ENCODE results near the gene TRPV3. TPM values are rescaled to one million over a fixed set of nuclear protein-coding genes. Genes with fewer than 3 reads are reported as not detected.

The TRPV3 gene
- polyA plus RNA-seq, 4 donors: 1.1 to 20.1 (median 7.4) TPM

DNA sequence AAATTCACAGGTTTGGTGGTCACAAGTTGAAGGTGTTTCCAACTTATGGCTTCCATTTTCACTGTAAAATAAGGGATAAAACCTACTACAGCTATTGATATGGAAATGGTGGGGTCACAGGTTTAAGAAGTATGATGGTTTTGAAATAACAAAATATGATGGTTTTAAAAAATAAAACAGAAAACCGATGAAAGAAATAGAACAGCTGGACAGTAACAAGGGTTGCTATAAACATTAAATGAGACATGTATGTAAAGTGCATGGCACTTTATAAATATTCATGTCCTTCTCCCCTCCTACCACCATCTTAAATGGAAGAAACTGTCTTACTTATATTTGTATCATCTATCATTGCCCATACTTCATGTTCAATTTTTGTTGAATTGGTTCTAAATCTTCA lies 50.5 kb downstream of the TRPV3 start:
- Histone ChIP-seq H3K36me3 (ENCODE audit: control insufficient read depth in 3 of 3, insufficient read depth in 2 of 3, low read depth in 1 of 3, low read length in 3 of 3) (peaks cover 0 to 3% (median 0%) of the 10 kb centered on the region in 3 donors), H3K27me3 (ENCODE audit: control insufficient read depth in 3 of 3, insufficient read depth in 3 of 3, low read length in 3 of 3) (no peaks in the 10 kb centered on the region), H3K4me1 (ENCODE audit: control insufficient read depth in 3 of 3, insufficient read depth in 2 of 3, low read depth in 1 of 3, low read length in 2 of 3) (no peaks in the 10 kb centered on the region), H3K4me3 (ENCODE audit: low read depth in 1 of 3, low read length in 3 of 3) (no peak overlapping the region), H3K9me3 (ENCODE audit: control insufficient read depth in 2 of 2, insufficient read depth in 1 of 2, low read depth in 1 of 2, low read length in 1 of 2) (no peaks in the 10 kb centered on the region), H3K27ac (ENCODE audit: low read depth in 1 of 3, low read length in 2 of 3) (no peak overlapping the region)
- FAIRE-seq: no peak
- no peak for DNase-seq
- 69 to 79% (median 76%) methylated on average over 1 of the region's 1 CpG for WGBS, 3 donors

DNA sequence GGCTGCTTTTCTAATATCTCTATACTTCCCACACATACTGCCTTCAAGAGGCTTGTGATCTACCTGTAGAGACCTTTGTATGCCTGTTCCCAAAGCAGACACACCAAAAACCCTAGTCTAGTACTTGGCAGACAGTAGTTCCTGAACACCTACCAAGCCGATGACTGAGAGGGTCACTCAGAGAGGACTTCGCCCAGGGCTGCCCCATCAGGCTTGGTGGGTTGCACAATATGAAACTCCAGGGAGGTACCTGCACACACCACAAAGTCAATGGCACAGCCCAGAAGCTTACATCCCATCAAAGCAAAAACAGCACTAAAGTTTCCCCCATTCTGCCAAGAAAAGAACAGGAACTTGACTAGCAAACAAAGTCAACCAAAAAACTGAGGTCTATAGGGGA lies 51.6 kb downstream of the TRPV3 start:
- DNase-seq (peak in 1 of 2 donors; percentile 46), FAIRE-seq (no peak)
- Histone ChIP-seq H3K27me3 (ENCODE audit: control insufficient read depth in 3 of 3, insufficient read depth in 3 of 3, low read length in 3 of 3) (no peaks in the 10 kb centered on the region), H3K36me3 (ENCODE audit: control insufficient read depth in 3 of 3, insufficient read depth in 2 of 3, low read depth in 1 of 3, low read length in 3 of 3) (peaks cover 0 to 2% (median 0%) of the 10 kb centered on the region in 3 donors), H3K9me3 (ENCODE audit: control insufficient read depth in 2 of 2, insufficient read depth in 1 of 2, low read depth in 1 of 2, low read length in 1 of 2) (peaks cover 0 to 2% of the 10 kb centered on the region in 2 donors), H3K4me1 (ENCODE audit: control insufficient read depth in 3 of 3, insufficient read depth in 2 of 3, low read depth in 1 of 3, low read length in 2 of 3) (no peaks in the 10 kb centered on the region), H3K27ac (ENCODE audit: low read depth in 1 of 3, low read length in 2 of 3) (no peak overlapping the region), H3K4me3 (ENCODE audit: low read depth in 1 of 3, low read length in 3 of 3) (no peak overlapping the region)
- WGBS, 3 donors: 77 to 97% (median 83%) methylated on average over 2 of the region's 2 CpGs

DNA sequence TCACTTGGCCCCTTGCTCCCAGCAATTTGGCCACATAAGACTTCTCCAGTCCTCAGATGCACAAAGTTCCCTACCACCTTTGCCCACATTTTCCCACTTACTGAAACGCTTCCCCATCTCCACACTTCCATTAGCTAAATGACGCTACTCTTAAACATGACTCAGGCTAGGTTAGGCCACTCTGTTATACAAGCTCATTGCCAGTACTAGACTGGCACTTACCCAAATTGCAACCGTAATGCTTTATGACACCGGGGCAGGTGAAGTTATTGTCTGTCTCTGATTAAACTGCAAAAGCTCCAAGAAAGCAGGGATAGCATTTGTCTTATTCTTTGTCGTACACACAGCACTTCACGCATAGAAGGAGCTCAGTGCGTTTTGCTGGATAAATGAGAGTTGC lies 52.6 kb downstream of the TRPV3 start:
- 39 to 74% (median 50%) methylated on average over 7 of the region's 7 CpGs for WGBS, 3 donors
- H3K9me3 ChIP-seq (ENCODE audit: control insufficient read depth in 2 of 2, insufficient read depth in 1 of 2, low read depth in 1 of 2, low read length in 1 of 2): peaks cover 0 to 7% of the 10 kb centered on the region in 2 donors
- DNase-seq (peak in 1 of 2 donors; percentile 15), FAIRE-seq (no peak)
- no peaks in the 10 kb centered on the region for H3K4me1 ChIP-seq (ENCODE audit: control insufficient read depth in 3 of 3, insufficient read depth in 2 of 3, low read depth in 1 of 3, low read length in 2 of 3)
- no peak overlapping the region for H3K4me3 ChIP-seq (ENCODE audit: low read depth in 1 of 3, low read length in 3 of 3)
- H3K27ac ChIP-seq (ENCODE audit: low read depth in 1 of 3, low read length in 2 of 3): no peak overlapping the region
- no peaks in the 10 kb centered on the region for H3K27me3 ChIP-seq (ENCODE audit: control insufficient read depth in 3 of 3, insufficient read depth in 3 of 3, low read length in 3 of 3)
- no peaks in the 10 kb centered on the region for H3K36me3 ChIP-seq (ENCODE audit: control insufficient read depth in 3 of 3, insufficient read depth in 2 of 3, low read depth in 1 of 3, low read length in 3 of 3)

DNA sequence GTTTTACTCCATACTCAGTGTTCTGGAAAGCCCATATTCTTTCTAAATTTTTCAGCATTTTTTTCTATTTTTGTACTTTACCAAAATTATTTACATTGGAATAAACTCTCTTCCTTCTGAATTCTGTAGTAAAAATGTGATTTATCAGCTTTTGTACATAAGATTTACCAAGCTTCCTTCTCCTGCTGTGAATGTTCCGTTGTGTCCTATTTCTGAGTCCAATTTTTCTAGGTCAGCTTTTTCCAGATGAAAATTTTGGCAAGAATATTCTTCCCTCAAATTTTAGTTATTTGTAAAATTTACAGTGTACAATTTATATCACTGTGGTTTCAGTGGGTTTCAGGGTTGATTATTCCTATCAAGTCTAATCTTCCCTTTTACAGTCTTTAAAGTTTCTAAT lies 54.3 kb downstream of the TRPV3 start:
- FAIRE-seq (no peak), DNase-seq (no peak)
- no peak overlapping the region for H3K4me3 ChIP-seq (ENCODE audit: low read depth in 1 of 3, low read length in 3 of 3)
- H3K27ac ChIP-seq (ENCODE audit: low read depth in 1 of 3, low read length in 2 of 3): no peak overlapping the region
- peaks cover 0 to 7% of the 10 kb centered on the region in 2 donors for H3K9me3 ChIP-seq (ENCODE audit: control insufficient read depth in 2 of 2, insufficient read depth in 1 of 2, low read depth in 1 of 2, low read length in 1 of 2)
- no peaks in the 10 kb centered on the region for H3K4me1 ChIP-seq (ENCODE audit: control insufficient read depth in 3 of 3, insufficient read depth in 2 of 3, low read depth in 1 of 3, low read length in 2 of 3)
- H3K36me3 ChIP-seq (ENCODE audit: control insufficient read depth in 3 of 3, insufficient read depth in 2 of 3, low read depth in 1 of 3, low read length in 3 of 3): no peaks in the 10 kb centered on the region
- no peaks in the 10 kb centered on the region for H3K27me3 ChIP-seq (ENCODE audit: control insufficient read depth in 3 of 3, insufficient read depth in 3 of 3, low read length in 3 of 3)
- 67 to 83% (median 83%) methylated on average over 1 of the region's 1 CpG for WGBS, 3 donors

- Histone ChIP-seq H3K4me3 (ENCODE audit: low read depth in 1 of 3, low read length in 3 of 3) (no peak overlapping the region), H3K27me3 (ENCODE audit: control insufficient read depth in 3 of 3, insufficient read depth in 3 of 3, low read length in 3 of 3) (no peaks in the 10 kb centered on the region), H3K4me1 (ENCODE audit: control insufficient read depth in 3 of 3, insufficient read depth in 2 of 3, low read depth in 1 of 3, low read length in 2 of 3) (no peaks in the 10 kb centered on the region), H3K9me3 (ENCODE audit: control insufficient read depth in 2 of 2, insufficient read depth in 1 of 2, low read depth in 1 of 2, low read length in 1 of 2) (peaks cover 0 to 7% of the 10 kb centered on the region in 2 donors), H3K27ac (ENCODE audit: low read depth in 1 of 3, low read length in 2 of 3) (no peak overlapping the region), H3K36me3 (ENCODE audit: control insufficient read depth in 3 of 3, insufficient read depth in 2 of 3, low read depth in 1 of 3, low read length in 3 of 3) (no peaks in the 10 kb centered on the region)
- no peak for FAIRE-seq
- 62 to 71% (median 68%) methylated on average over 5 of the region's 5 CpGs for WGBS, 3 donors
- DNase-seq: no peak
Observed at GRCh38 chr17:3502466-3502865, 55.1 kb downstream of the TRPV3 start.

DNA sequence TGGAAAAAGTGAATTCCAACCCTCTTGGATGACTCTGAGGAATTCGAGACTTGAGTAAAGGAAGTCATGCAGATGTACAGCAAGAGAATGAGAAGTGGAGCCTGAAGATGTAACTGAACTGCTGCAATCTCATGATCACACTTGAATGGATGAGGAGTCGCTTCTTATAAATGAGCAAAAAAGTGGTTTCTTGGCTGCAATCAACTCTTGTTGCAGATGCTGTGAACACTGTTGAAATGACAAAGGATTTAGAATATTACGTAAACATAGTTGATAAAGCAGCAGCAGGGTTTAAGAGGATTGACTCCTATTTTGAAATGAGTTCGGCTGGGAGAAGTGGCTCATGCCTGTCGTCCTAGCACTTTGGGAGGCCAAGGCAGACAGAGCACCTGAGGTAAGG lies 56.3 kb downstream of the TRPV3 start:
- Histone ChIP-seq H3K9me3 (ENCODE audit: control insufficient read depth in 2 of 2, insufficient read depth in 1 of 2, low read depth in 1 of 2, low read length in 1 of 2) (peaks cover 0 to 7% of the 10 kb centered on the region in 2 donors), H3K36me3 (ENCODE audit: control insufficient read depth in 3 of 3, insufficient read depth in 2 of 3, low read depth in 1 of 3, low read length in 3 of 3) (no peaks in the 10 kb centered on the region), H3K4me3 (ENCODE audit: low read depth in 1 of 3, low read length in 3 of 3) (no peak overlapping the region), H3K27me3 (ENCODE audit: control insufficient read depth in 3 of 3, insufficient read depth in 3 of 3, low read length in 3 of 3) (no peaks in the 10 kb centered on the region), H3K27ac (ENCODE audit: low read depth in 1 of 3, low read length in 2 of 3) (no peak overlapping the region), H3K4me1 (ENCODE audit: control insufficient read depth in 3 of 3, insufficient read depth in 2 of 3, low read depth in 1 of 3, low read length in 2 of 3) (no peaks in the 10 kb centered on the region)
- DNase-seq (no peak), FAIRE-seq (no peak)
- WGBS, 3 donors: 58 to 79% (median 79%) methylated on average over 5 of the region's 5 CpGs

GRCh38 chr17:3497101-3497500 lies 60.5 kb downstream of the TRPV3 start:
- Histone ChIP-seq H3K27ac (ENCODE audit: low read depth in 1 of 3, low read length in 2 of 3) (no peak overlapping the region), H3K9me3 (ENCODE audit: control insufficient read depth in 2 of 2, insufficient read depth in 1 of 2, low read depth in 1 of 2, low read length in 1 of 2) (peaks cover 0 to 11% of the 10 kb centered on the region in 2 donors), H3K27me3 (ENCODE audit: control insufficient read depth in 3 of 3, insufficient read depth in 3 of 3, low read length in 3 of 3) (peaks cover 0 to 3% (median 0%) of the 10 kb centered on the region in 3 donors), H3K36me3 (ENCODE audit: control insufficient read depth in 3 of 3, insufficient read depth in 2 of 3, low read depth in 1 of 3, low read length in 3 of 3) (no peaks in the 10 kb centered on the region), H3K4me3 (ENCODE audit: low read depth in 1 of 3, low read length in 3 of 3) (no peak overlapping the region), H3K4me1 (ENCODE audit: control insufficient read depth in 3 of 3, insufficient read depth in 2 of 3, low read depth in 1 of 3, low read length in 2 of 3) (no peaks in the 10 kb centered on the region)
- DNase-seq (no peak), FAIRE-seq (no peak)
- WGBS, 3 donors: 81 to 94% (median 89%) methylated on average over 7 of the region's 7 CpGs

DNA sequence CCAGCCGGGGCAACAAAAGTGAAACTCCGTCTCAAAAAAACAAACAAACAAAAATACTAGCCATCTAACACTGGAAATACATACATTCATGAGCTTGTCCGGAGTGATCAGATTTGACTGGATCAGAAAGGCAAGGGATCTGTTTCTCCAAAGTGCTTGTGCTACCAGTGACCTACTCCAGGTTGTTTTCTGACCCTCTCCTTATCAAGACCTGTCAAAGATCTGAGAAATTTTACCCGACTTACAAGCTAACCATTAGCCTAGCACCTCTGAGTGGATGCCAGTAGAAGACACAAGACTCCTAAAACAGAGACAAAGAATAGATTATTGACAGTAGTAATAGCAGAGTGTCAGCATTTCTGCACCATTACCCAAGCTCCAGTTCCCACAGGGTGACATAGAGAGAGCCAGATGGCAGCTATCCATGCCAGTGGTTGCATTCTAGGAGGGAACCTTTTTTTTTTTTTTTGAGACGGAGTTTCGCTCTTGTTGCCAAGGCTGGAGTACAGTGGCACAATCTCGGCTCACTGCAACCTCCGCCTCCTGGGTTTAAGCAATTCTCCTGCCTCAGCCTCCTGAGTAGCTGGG lies 72.0 kb downstream of the TRPV3 start:
- Histone ChIP-seq H3K4me1 (ENCODE audit: control insufficient read depth in 3 of 3, insufficient read depth in 2 of 3, low read depth in 1 of 3, low read length in 2 of 3) (no peaks in the 10 kb centered on the region), H3K27ac (ENCODE audit: low read depth in 1 of 3, low read length in 2 of 3) (no peak overlapping the region), H3K4me3 (ENCODE audit: low read depth in 1 of 3, low read length in 3 of 3) (no peak overlapping the region), H3K27me3 (ENCODE audit: control insufficient read depth in 3 of 3, insufficient read depth in 3 of 3, low read length in 3 of 3) (no peaks in the 10 kb centered on the region), H3K36me3 (ENCODE audit: control insufficient read depth in 3 of 3, insufficient read depth in 2 of 3, low read depth in 1 of 3, low read length in 3 of 3) (no peaks in the 10 kb centered on the region), H3K9me3 (ENCODE audit: control insufficient read depth in 2 of 2, insufficient read depth in 1 of 2, low read depth in 1 of 2, low read length in 1 of 2) (no peaks in the 10 kb centered on the region)
- FAIRE-seq: no peak
- DNase-seq: peak in 1 of 2 donors; percentile 8
- 72 to 87% (median 81%) methylated on average over 8 of the region's 8 CpGs for WGBS, 3 donors

- H3K36me3 ChIP-seq (ENCODE audit: control insufficient read depth in 3 of 3, insufficient read depth in 2 of 3, low read depth in 1 of 3, low read length in 3 of 3): no peaks in the 10 kb centered on the region
- H3K9me3 ChIP-seq (ENCODE audit: control insufficient read depth in 2 of 2, insufficient read depth in 1 of 2, low read depth in 1 of 2, low read length in 1 of 2): no peaks in the 10 kb centered on the region
- no peak overlapping the region for H3K27ac ChIP-seq (ENCODE audit: low read depth in 1 of 3, low read length in 2 of 3)
- H3K4me1 ChIP-seq (ENCODE audit: control insufficient read depth in 3 of 3, insufficient read depth in 2 of 3, low read depth in 1 of 3, low read length in 2 of 3): peaks cover 0 to 5% (median 3%) of the 10 kb centered on the region in 3 donors
- H3K27me3 ChIP-seq (ENCODE audit: control insufficient read depth in 3 of 3, insufficient read depth in 3 of 3, low read length in 3 of 3): no peaks in the 10 kb centered on the region
- FAIRE-seq (no peak), DNase-seq (no peak)
- H3K4me3 ChIP-seq (ENCODE audit: low read depth in 1 of 3, low read length in 3 of 3): no peak overlapping the region
- WGBS, 3 donors: 83 to 93% (median 83%) methylated on average over 3 of the region's 3 CpGs
Observed at GRCh38 chr17:3482852-3483251, 74.8 kb downstream of the TRPV3 start.
